Measurements from ENCODE around the gene TACR3.
"Not testable (repeated sequence)": the region's sequence is repeated elsewhere in the genome, so short reads cannot be mapped to it uniquely, and the experiment has no call there.

The TACR3 gene, protein sequence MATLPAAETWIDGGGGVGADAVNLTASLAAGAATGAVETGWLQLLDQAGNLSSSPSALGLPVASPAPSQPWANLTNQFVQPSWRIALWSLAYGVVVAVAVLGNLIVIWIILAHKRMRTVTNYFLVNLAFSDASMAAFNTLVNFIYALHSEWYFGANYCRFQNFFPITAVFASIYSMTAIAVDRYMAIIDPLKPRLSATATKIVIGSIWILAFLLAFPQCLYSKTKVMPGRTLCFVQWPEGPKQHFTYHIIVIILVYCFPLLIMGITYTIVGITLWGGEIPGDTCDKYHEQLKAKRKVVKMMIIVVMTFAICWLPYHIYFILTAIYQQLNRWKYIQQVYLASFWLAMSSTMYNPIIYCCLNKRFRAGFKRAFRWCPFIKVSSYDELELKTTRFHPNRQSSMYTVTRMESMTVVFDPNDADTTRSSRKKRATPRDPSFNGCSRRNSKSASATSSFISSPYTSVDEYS

DNA sequence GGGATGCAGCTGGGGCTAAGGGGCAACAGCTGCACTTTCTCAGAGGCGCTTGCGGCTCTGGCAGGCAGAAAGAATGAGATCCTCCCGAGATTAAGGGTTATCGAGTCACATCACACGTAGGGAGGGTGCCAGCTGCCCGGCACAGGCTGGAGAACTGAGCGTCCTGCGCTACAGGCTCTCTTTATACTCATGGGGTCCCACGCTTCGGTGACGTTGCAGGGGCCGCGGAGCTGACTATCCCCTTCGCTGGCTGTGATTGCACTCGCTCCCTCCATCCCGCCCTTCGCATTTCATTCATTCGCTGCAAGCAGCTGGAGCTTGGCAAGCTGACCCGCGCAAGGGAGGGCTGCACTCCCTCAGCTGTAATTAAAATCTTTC lies at the start of gene TACR3:
TSS of gene TACR3 (minus strand) at position 156 of the 378 bp plus-strand sequence. CDS start 310 bp downstream, outside the sequence.
- no peak for DNase-seq (ENCODE audit: low spot score)

GRCh38 chr4:103757631-103758030 lies 37.8 kb upstream of the TACR3 start:
- no peak for DNase-seq (ENCODE audit: low spot score)

DNA sequence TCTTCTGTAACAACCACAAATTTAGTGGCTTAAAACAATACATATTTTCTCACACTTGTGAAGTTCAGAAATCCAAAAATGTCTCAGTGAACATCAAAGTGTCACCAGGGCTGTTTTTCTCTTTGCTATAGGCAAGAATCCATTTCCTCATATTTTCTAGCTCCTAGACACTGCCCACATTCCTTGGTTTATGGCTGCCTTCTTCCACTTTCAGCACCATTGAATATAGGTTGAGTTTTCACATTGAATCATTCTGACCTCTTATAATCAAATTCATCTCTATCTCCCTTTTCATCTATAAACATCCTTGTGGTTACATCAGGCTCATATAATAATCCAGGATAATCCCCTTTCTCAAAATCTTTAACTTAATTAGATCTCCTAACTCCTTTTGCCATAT lies 37.0 kb upstream of the TACR3 start:
- no peak for DNase-seq (ENCODE audit: low spot score)

DNA sequence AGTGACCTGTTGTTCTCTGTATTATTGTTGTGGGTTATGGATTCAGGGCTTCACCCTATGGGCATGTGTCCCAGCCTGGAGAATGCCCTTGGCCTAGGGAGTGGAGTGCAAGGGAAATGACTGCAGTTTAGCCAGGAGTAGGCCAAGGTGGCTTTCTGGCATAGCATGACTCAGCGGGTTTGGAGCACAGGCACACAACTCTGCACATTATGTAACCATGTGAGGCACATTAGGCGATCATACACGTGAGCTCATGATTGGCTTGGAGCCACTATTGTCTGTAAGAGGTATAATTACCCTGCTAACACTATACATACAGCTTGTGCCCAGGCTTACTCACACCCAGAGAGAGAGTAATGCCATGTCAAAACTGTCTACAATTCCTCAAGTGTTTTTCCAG lies 35.1 kb upstream of the TACR3 start:
- peak; percentile 55 for DNase-seq (ENCODE audit: low spot score)

DNA sequence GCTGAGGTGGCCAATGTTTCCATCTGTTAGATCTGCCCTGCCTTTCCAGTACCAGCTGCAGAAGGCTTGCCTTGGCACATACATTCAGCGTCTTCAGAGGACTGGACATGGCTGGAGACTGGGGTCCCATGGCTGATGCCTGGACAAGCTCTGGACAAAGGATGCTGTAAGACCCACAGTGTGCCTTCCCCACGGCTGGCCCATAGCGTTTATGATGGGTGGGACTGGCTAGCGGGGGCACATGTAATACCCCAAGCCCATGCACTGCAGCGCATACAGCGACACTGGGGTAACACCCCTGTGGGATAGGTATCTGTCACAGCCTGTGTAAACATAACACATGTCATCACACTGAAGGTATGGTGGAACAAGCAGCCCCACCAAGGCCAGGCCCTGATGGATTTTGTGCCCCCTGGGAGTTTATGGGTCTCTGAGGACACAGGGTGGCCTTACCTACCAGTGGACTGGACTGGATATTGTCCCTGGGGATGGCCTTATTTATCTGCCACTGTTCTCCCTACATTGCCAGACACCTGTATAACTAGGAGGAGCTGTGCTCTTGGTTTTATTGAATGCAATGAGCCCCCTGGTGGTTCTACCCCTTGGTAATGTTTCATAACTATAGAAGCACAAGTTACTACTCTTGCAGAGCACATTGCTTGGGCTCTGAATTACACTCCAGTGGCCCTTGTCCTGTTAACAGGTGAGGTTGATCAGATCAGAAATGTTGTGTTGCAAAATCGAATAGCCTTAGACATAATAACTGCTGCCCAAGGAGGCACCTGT lies 34.3 kb upstream of the TACR3 start:
- DNase-seq (ENCODE audit: low spot score): no peak

DNA sequence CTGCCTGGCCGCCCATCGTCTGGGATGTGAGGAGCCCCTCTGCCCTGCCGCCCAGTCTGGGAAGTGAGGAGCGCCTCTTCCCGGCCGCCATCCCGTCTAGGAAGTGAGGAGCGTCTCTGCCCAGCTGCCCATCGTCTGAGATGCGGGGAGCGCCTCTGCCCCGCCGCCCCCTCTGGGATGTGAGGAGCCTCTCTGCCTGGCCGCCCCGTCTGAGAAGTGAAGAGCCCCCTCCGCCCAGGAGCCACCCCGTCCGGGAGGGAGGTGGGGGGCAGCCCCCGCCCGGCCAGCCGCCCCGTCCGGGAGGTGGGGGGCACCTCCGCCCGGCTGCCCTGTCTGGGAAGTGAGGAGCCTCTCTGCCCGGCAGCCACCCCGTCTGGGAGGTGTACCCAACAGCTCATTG lies 3.4 kb upstream of the TACR3 start:
- DNase-seq (ENCODE audit: low spot score): not testable (repeated sequence)

DNA sequence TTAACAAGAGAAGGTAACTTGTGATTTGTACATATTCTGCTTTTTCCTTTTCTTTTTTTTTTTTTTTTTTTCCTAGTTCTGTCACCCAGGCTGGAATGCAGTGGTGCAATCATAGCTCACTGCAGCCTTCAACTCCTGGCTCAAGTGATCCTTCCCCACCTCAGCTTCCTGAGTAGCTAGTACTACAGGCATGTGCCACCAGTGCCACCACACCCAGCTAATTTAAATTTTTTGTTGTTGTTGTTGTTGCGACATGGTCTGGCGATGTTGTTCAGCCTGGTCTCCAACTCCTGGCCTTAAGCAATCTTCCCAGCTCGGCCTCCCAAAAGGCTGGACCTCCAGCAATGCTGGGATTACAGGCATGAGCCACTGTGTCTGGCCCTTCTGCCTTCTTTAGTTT lies 1.5 kb upstream of the TACR3 start:
- DNase-seq (ENCODE audit: low spot score): no peak

- DNase-seq (ENCODE audit: low spot score): no peak
Measured at GRCh38 chr4:103720661-103721060, 876 bp upstream of the TACR3 start.

GRCh38 chr4:103719105-103719829 lies 518 bp downstream of the TACR3 start:
- no peak for DNase-seq (ENCODE audit: low spot score)

- DNase-seq (ENCODE audit: low spot score): peak; percentile 29
Measured at GRCh38 chr4:103692615-103693014, 27.2 kb downstream of the TACR3 start.

DNA sequence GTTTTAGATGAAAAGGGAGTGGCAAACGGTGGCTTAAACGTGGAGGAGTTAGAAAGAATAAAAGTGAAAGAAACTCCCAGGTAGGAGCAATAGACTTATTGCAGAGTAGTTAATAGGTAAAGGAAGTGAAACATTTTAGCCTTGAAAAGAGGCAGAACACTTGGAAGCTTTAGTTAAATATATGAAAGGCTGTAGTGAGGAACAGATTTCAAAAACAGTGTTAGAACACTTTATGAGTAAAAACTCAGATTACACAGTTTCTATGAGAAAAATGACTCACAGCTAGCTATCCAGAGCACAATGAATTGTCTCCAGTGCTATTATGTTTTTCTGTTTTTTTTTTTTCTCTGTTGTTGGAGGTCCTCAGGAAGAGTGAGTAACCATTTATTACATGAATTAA lies 45.8 kb downstream of the TACR3 start:
- no peak for DNase-seq (ENCODE audit: low spot score)

GRCh38 chr4:103666764-103667163 lies 53.0 kb downstream of the TACR3 start:
- DNase-seq (ENCODE audit: low spot score): not testable (repeated sequence)

DNA sequence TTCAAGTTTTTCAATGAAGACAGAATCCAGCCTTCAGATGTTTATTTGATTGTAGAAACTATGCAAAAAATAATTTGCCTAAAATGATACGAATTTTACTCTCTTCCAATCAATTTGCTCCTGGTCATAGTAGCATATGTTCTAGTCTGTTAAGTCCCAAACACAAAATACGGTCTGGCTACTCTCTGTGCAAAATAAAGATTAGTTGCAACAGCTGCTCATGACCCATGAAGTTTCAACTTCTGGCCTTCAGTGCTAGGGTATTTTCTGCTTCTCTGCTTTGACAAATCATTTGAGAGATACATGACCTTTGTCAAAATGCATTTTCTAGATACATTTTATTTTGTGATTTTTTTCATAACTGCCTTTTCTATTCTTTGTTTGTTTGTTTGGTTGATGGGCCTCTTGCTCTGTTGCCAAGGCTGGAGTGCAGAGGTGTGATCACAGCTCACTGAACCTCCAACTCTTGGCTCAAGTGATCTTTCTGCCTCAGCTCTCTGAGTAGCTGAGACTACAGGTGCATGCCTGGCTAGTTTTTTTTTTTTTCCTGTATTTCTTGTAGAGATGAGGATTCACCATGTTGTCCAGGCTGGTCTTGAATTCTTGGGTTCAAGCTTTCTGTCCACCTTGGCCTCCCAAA lies 55.2 kb downstream of the TACR3 start:
- no peak for DNase-seq (ENCODE audit: low spot score)

GRCh38 chr4:103648541-103648940 lies 71.2 kb downstream of the TACR3 start:
- DNase-seq (ENCODE audit: low spot score): no peak

GRCh38 chr4:103645991-103646390 lies 73.8 kb downstream of the TACR3 start:
- no peak for DNase-seq (ENCODE audit: low spot score)

DNA sequence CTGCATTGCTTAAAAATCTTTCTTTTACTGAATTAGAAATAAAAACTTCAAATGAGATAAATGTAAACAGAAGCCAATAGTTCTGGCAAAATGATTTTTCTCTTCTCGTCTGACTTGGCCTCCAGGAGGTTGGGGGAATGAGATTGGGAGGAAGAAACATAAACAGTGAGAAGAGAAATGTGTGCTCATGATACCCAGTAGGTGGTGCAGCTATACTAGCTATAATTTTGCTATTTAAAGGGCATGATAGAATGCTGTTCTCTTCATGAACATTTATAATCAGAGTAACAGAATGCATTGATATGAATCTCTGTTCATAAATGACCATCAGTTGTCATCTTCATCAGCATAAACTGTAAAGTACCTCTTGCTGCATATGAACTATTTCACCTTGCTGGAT lies 85.5 kb downstream of the TACR3 start:
- DNase-seq (ENCODE audit: low spot score): peak; percentile 35

- DNase-seq (ENCODE audit: low spot score): no peak
Measured at GRCh38 chr4:103626296-103626695, 93.5 kb downstream of the TACR3 start.

- no peak for DNase-seq (ENCODE audit: low spot score)
Measured at GRCh38 chr4:103591841-103592240, 127.9 kb downstream of the TACR3 start.

DNA sequence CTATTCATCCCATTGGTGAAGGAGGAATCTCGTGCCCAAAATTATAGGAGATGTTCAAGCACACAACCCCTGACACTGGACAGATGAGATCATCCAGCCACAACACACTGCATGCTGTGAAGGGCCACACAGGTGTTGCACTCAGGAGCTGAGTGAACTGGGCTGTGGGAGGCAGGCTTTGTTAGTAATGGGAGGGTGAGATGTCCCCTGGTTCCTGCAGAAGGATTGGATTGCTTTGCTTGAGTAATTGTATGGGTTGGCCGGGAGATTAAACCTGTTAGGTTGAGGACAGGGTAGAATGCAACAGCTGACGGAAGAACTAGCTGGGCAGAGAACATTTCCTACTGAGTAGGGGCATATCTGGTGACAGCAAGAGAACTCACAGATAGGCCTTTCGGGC lies 152.2 kb downstream of the TACR3 start:
- DNase-seq (ENCODE audit: low spot score): no peak

DNA sequence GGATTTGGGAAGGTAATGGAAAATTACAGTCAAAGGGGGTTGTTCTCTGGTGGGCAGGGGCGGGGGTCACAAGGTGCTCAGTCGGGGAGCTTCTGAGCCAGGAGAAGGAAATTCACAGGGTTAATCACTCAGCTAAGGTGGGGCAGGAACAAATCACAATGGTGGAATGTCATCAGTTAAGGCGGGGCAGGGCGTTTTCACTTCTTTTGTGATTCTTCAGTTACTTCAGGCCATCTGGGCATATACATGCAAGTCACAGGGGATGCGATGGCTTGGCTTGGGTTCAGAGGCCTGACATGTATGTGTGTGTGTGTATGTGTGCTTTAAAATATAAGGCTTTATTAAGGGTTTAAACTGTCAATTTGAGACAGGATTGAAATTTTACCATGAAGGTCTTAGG lies 160.6 kb downstream of the TACR3 start:
- DNase-seq (ENCODE audit: low spot score): not testable (repeated sequence)
